ENCODE measurements around the gene AICDA. TPM values are rescaled to one million over a fixed set of nuclear protein-coding genes. Genes with fewer than 3 reads are reported as not detected.

The AICDA gene
- total RNA-seq, 1 experiment from 2014 or later: 0.22 TPM

- H3K79me1 ChIP-seq (ENCODE audit: insufficient read depth, low read depth, low read length, poor library complexity, severe bottlenecking): no peaks in the 10 kb centered on the region
- H2AK5ac ChIP-seq (ENCODE audit: insufficient read length, low read length): no peak overlapping the region
- Mint-ChIP-seq H3K36me3 (ENCODE audit: insufficient read depth in 1 of 3, low read depth in 3 of 3) (peaks cover 0 to 18% (median 12%) of the 10 kb centered on the region in 3 experiments; a peak in 5 of 7 replicates), H3K9me3 (peaks cover 8 to 17% of the 10 kb centered on the region in 2 experiments), H3K27ac (peak overlapping the region in 1 of 3 experiments; percentile 71; a peak in 1 of 7 replicates), H3K4me1 (peaks cover 37 to 38% of the 10 kb centered on the region in 2 experiments), H3K27me3 (ENCODE audit: low read depth) (no peaks in the 10 kb centered on the region), H3K4me3 (no peak overlapping the region)
- H3K23ac ChIP-seq (ENCODE audit: insufficient read length, low read depth, low read length): no peak overlapping the region
- no peak overlapping the region for H3K14ac ChIP-seq (ENCODE audit: insufficient read depth, low read length)
- no peak overlapping the region for H4K8ac ChIP-seq (replicated peaks; ENCODE audit: insufficient read length, low read depth, low read length)
- H3K4me2 ChIP-seq (ENCODE audit: insufficient read depth, insufficient read length, low read length): no peak overlapping the region
- no peak overlapping the region for H2BK20ac ChIP-seq (ENCODE audit: low read depth, low read length, poor library complexity, severe bottlenecking)
- peaks cover 3% of the 10 kb centered on the region for H3K9me3 ChIP-seq (ENCODE audit: control insufficient read depth, low read depth, low read length)
- no CpG with 5 or more reads among the region's 6 CpGs for WGBS (ENCODE audit: extremely low coverage, insufficient read length, low lambda C conversion rate)
- no peaks in the 10 kb centered on the region for H3K79me2 ChIP-seq (ENCODE audit: insufficient read depth, low read length)
- no peak overlapping the region for H2AFZ ChIP-seq (ENCODE audit: low read length)
- no peak overlapping the region for H3T11ph ChIP-seq (ENCODE audit: low read length)
- H4K5ac ChIP-seq (ENCODE audit: insufficient read length, low read depth, low read length): no peak overlapping the region
- peak; percentile 35 for DNase-seq
- TF ChIP-seq CTCF (conservative IDR thresholded peaks at IDR 0.05): peak; percentile 73
- no peak overlapping the region for H2BK15ac ChIP-seq (ENCODE audit: low read depth, low read length)
- no peak overlapping the region for H2BK12ac ChIP-seq (ENCODE audit: insufficient read length, low read depth, low read length)
- H2BK120ac ChIP-seq (ENCODE audit: low read depth, low read length, poor library complexity, severe bottlenecking): no peak overlapping the region
- H3K4me1 ChIP-seq (ENCODE audit: insufficient read depth, low read length): no peaks in the 10 kb centered on the region; the same call in 1 of the 2 replicates
- no peak overlapping the region for H2BK5ac ChIP-seq (ENCODE audit: insufficient read length, low read length)
- H3K27ac ChIP-seq (ENCODE audit: insufficient read length, low read depth, low read length): no peak overlapping the region
- no peak overlapping the region for H4K91ac ChIP-seq (ENCODE audit: insufficient read length, low read depth, low read length)
- no peak overlapping the region for H3K56ac ChIP-seq (ENCODE audit: insufficient read length, low read depth, low read length)
- H3K4ac ChIP-seq (ENCODE audit: low read depth, low read length): no peak overlapping the region
- H3K18ac ChIP-seq (ENCODE audit: insufficient read length, low read depth, low read length): no peak overlapping the region
- no peaks in the 10 kb centered on the region for H4K20me1 ChIP-seq (ENCODE audit: control insufficient read depth, insufficient read depth, insufficient read length)
- H3K27me3 ChIP-seq (ENCODE audit: insufficient read depth, low read length): no peaks in the 10 kb centered on the region
- no peak overlapping the region for H3K9ac ChIP-seq (ENCODE audit: extremely low read depth, insufficient read length, low read length)
- no peaks in the 10 kb centered on the region for H3K23me2 ChIP-seq (ENCODE audit: insufficient read length, low read depth, low read length, poor library complexity, severe bottlenecking)
These were observed 50.3 kb downstream of the AICDA start for GRCh38 chr12:8562310-8562709.

Measured in H9 (cell line).